HG03575 (cell line): ENCODE measurements around the gene CST6.

Source experiments
- ATAC-seq: cut with Tn5 transposase; IDR thresholded peaks from one replicate; pipeline ENCODE4 v1.9.1; 2021; ENCODE audit not compliant: unreplicated experiment, insufficient number of reproducible peaks, low FRiP score; ENCODE audit errors: extremely low read depth

Gene CST6

GRCh38 chr11:66042227-66042995 lies 30.6 kb downstream of the CST6 start:
- no peak for ATAC-seq

- no peak for ATAC-seq
Measured at GRCh38 chr11:66042996-66043906, 31.4 kb downstream of the CST6 start.

GRCh38 chr11:66044757-66045156 lies 32.9 kb downstream of the CST6 start:
- ATAC-seq = no peak

GRCh38 chr11:66045177-66045639 lies 33.4 kb downstream of the CST6 start:
- ATAC-seq = no peak

- ATAC-seq = no peak
Measured at GRCh38 chr11:66046901-66047300, 35.1 kb downstream of the CST6 start.

GRCh38 chr11:66047541-66048365 lies 35.9 kb downstream of the CST6 start:
- no peak for ATAC-seq

GRCh38 chr11:66048547-66049323 lies 36.9 kb downstream of the CST6 start, which contains the start of gene GAL3ST3:
Gene GAL3ST3, minus strand, starts transcription at chr11:66049161. Its CDS starts 3,746 bp downstream, at chr11:66045415.
- no peak for ATAC-seq

- ATAC-seq = no peak
Measured at GRCh38 chr11:66050581-66051231, 38.9 kb downstream of the CST6 start.

- no peak for ATAC-seq
Measured at GRCh38 chr11:66051371-66051765, 39.6 kb downstream of the CST6 start.

GRCh38 chr11:66051766-66052663 lies 40.2 kb downstream of the CST6 start, which contains the start of gene SF3B2:
Gene SF3B2, plus strand, starts transcription at chr11:66052364. Its CDS starts 21 bp downstream, at chr11:66052385.
- peak; percentile 74 for ATAC-seq

GRCh38 chr11:66052664-66052982 lies 40.8 kb downstream of the CST6 start:
- ATAC-seq = no peak

- ATAC-seq = no peak
Measured at GRCh38 chr11:66055021-66055420, 43.2 kb downstream of the CST6 start.

GRCh38 chr11:66056501-66056900 lies 44.7 kb downstream of the CST6 start:
- no peak for ATAC-seq

- no peak for ATAC-seq
Measured at GRCh38 chr11:66059966-66060680, 48.3 kb downstream of the CST6 start.

- no peak for ATAC-seq
Measured at GRCh38 chr11:66061268-66061667, 49.5 kb downstream of the CST6 start.

GRCh38 chr11:66062408-66062807 lies 50.6 kb downstream of the CST6 start:
- ATAC-seq = no peak
